ENCODE data around the gene GORASP1. TPM values are rescaled to one million over a fixed set of nuclear protein-coding genes. Genes with fewer than 3 reads are reported as not detected.
A peak's percentile ranks its signal among the peaks of the same experiment; 100 is the strongest.

GORASP1 gene
- total and polyA plus RNA-seq, 2 of the 8 experiments (the other 6 are each of a cell fraction or from before 2014, with no cell fraction given) = 33.4 to 33.5 TPM

DNA sequence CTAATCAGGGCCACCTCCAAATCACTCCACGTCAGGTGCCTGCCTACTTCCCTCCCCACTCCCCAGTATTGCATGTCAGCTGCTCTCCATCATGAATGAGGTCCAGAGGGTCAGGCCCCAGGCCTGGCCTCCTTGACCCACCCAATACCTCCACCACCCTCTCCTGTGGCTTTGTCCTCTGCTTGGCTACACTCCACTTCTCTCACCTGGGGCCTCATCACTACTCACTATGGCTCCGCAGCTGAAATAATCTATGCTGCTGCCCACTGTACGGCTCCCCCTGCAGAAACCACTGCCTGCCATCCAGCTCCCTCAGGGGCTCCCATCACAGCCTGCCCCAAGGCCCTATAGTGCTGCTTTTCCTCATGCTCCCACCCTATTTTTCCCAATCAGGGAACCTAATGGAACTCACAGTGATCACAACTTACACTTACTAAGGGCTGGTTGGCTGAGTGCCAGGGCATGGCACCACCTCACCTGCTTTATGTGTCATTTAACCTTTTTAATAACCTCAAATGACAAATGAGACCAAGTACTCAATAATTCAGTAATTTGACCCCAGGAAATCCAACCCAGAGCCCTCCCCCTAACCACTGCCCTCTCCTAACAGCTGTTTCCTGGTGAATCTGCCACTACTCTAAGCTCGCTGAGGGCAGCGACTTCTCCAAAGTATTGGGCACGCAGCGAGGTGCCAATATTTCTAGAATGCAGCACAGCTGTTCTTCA, 2.3 kb downstream of the GORASP1 start:
- H2BK5ac ChIP-seq (ENCODE audit: low read depth, low read length) = no peak overlapping the region
- H3K9me3 ChIP-seq (ENCODE audit: insufficient read depth in 2 of 2, low read depth in 1 of 2, low read length in 1 of 2) = no peaks in the 10 kb centered on the region; a peak in 1 of 4 replicates
- FAIRE-seq (no peak), DNase-seq (ENCODE audit: low read depth in 1 of 2, low spot score in 2 of 2) (no peak)
- H3K4me3 ChIP-seq (ENCODE audit: extremely low read depth in 1 of 4, insufficient read depth in 2 of 4, low read depth in 3 of 4, low read length in 4 of 4) = no peak overlapping the region
- H4K91ac ChIP-seq (replicated peaks; ENCODE audit: insufficient read length, low read length) = no peak overlapping the region
- no peak overlapping the region for H3K4ac ChIP-seq (replicated peaks; ENCODE audit: insufficient read length, low read depth, low read length)
- 78% methylated on average over 7 of the region's 7 CpGs; no CpG with 5 or more reads in 1 of the 2 experiments for WGBS, 2 experiments (ENCODE audit: extremely low coverage in 1 of 2, insufficient coverage in 1 of 2, insufficient read length in 1 of 2, insufficient replicate concordance in 2 of 2, low coverage in 1 of 2, low lambda C conversion rate in 2 of 2, missing lambda C conversion rate in 1 of 2)
- peaks cover 0 to 12% of the 10 kb centered on the region in 2 experiments for H4K20me1 ChIP-seq (replicated peaks in 1 of 2; ENCODE audit: control insufficient read depth in 1 of 2, insufficient read depth in 2 of 2, low read length in 2 of 2)
- TF ChIP-seq RNF2 (IDR thresholded peaks at IDR 0.05; ENCODE audit: borderline replicate concordance, low read depth, low read length, missing control alignments, poor library complexity, severe bottlenecking) (no peak), SIX5 (IDR thresholded peaks at IDR 0.05; ENCODE audit: low read depth, low read length) (no peak)
- no peaks in the 10 kb centered on the region; a peak in 2 of 7 replicates for H3K4me1 ChIP-seq (replicated peaks in 1 of 4; ENCODE audit: control insufficient read depth in 3 of 4, insufficient read depth in 4 of 4, low read length in 3 of 4)
- POLR2A ChIA-PET (ENCODE audit: partially characterized antibody) = interaction anchor here (0.9 to 2.5 kb wide), 4 partner anchors 12 to 1611 kb away, joined by 3 to 8 read pairs (median 5); no protein-coding TSS in a partner anchor
- H3K23ac ChIP-seq (ENCODE audit: insufficient read length) = no peak overlapping the region
- peak overlapping the region; percentile 33; the same call in 1 of the 2 replicates for H2AK5ac ChIP-seq (ENCODE audit: low read depth, low read length)
- H2BK20ac ChIP-seq (ENCODE audit: low read length) = no peak overlapping the region
- no peak overlapping the region for H2BK15ac ChIP-seq (ENCODE audit: low read length)
- H3K79me2 ChIP-seq (ENCODE audit: control insufficient read depth in 1 of 2, insufficient read depth in 2 of 2, low read length in 2 of 2) = no peaks in the 10 kb centered on the region
- CTCF ChIA-PET (ENCODE audit: partially characterized antibody) = interaction anchor here (0.7 to 10.4 kb wide), 16 partner anchors 8 to 191 kb away, joined by 3 to 106 read pairs (median 5); no protein-coding TSS in a partner anchor
- H3K36me3 ChIP-seq (ENCODE audit: control insufficient read depth in 2 of 4, insufficient read depth in 4 of 4, low read length in 3 of 4) = no peaks in the 10 kb centered on the region; a peak in 1 of 8 replicates
- no peak overlapping the region for H2BK120ac ChIP-seq (replicated peaks; ENCODE audit: low read depth, low read length)
- no peak overlapping the region for H2AFZ ChIP-seq (ENCODE audit: low read length)
- no peak overlapping the region for H3K27ac ChIP-seq (ENCODE audit: low read depth, low read length)
- peaks cover 0 to 8% (median 3%) of the 10 kb centered on the region in 4 experiments; a peak in 2 of 7 replicates for H3K27me3 ChIP-seq (replicated peaks in 1 of 4; ENCODE audit: control insufficient read depth in 3 of 4, extremely low read depth in 1 of 4, insufficient read depth in 3 of 4, low read length in 3 of 4)
- H3K18ac ChIP-seq (ENCODE audit: extremely low read depth, low read length) = no peak overlapping the region
- H2BK12ac ChIP-seq (ENCODE audit: low read depth, low read length) = no peak overlapping the region
- no peak overlapping the region for H3K14ac ChIP-seq (ENCODE audit: insufficient read length)
- no peak overlapping the region for H3K56ac ChIP-seq (replicated peaks; ENCODE audit: insufficient read length, low read depth, low read length)
- H3K4me2 ChIP-seq (ENCODE audit: insufficient read depth in 1 of 2, low read depth in 2 of 2, low read length in 2 of 2) = no peak overlapping the region
- H3K79me1 ChIP-seq (ENCODE audit: low read depth, low read length) = peaks cover 6% of the 10 kb centered on the region; the same call in 1 of the 2 replicates
- H3K9ac ChIP-seq (replicated peaks in 1 of 4; ENCODE audit: extremely low read depth in 1 of 4, low read depth in 3 of 4, low read length in 3 of 4) = no peak overlapping the region
- peaks cover 12% of the 10 kb centered on the region; the same call in 1 of the 2 replicates for H3K23me2 ChIP-seq (ENCODE audit: low read depth, low read length)
- no peak overlapping the region for H4K8ac ChIP-seq (ENCODE audit: extremely low read depth, insufficient read depth, low read length)
- H4K5ac ChIP-seq (ENCODE audit: insufficient read length, low read depth, low read length) = no peak overlapping the region

Measured in H1 (cell line).